Mesenchymal stem cell (in vitro differentiated cells and primary cell): ENCODE measurements around the gene ZBTB7C.

ENCODE experiments used
- DNase-seq: peaks from one replicate; pipeline ENCODE4 v3.0.0-alpha.2; 2013
- H2AFZ ChIP-seq: one replicate; pipeline ENCODE4 v1.6.1; 2013; ENCODE audit warnings: low read depth, mild to moderate bottlenecking, control low read depth, inconsistent platforms, low read length, moderate library complexity
- H2AK5ac ChIP-seq: 2 replicates; pipeline ENCODE4 v1.6.1; 2013; ENCODE audit warnings: low read length, moderate library complexity, mild to moderate bottlenecking, inconsistent platforms; ENCODE audit not compliant: severe bottlenecking
- H2BK120ac ChIP-seq: one replicate; pipeline ENCODE4 v1.6.1; 2013; ENCODE audit warnings: low read depth, mild to moderate bottlenecking, inconsistent platforms, low read length, moderate library complexity
- H2BK12ac ChIP-seq, 2 experiments: one replicate each; pipeline ENCODE4 v1.6.1; 2013; ENCODE audit warnings: inconsistent platforms in 2 of 2, low read length in 2 of 2, mild to moderate bottlenecking in 2 of 2, moderate library complexity in 2 of 2, control low read depth in 1 of 2
- H2BK15ac ChIP-seq: one replicate; pipeline ENCODE4 v1.6.1; 2013; ENCODE audit warnings: mild to moderate bottlenecking, low read depth, inconsistent platforms; ENCODE audit not compliant: poor library complexity, severe bottlenecking
- H2BK5ac ChIP-seq: 2 replicates; pipeline ENCODE4 v1.6.1; 2013; ENCODE audit warnings: low read depth, mild to moderate bottlenecking, low read length, control low read depth, inconsistent platforms; ENCODE audit not compliant: poor library complexity, severe bottlenecking
- H3K14ac ChIP-seq, 2 experiments: one replicate each; pipeline ENCODE4 v1.6.1; 2013; ENCODE audit warnings: inconsistent platforms in 2 of 2, low read length in 2 of 2, control low read depth in 1 of 2, mild to moderate bottlenecking in 1 of 2, moderate library complexity in 1 of 2
- H3K18ac ChIP-seq, 2 experiments: one replicate each; pipeline ENCODE4 v1.6.1; 2013; ENCODE audit warnings: inconsistent platforms in 2 of 2, low read length in 2 of 2, control low read depth in 1 of 2, low read depth in 1 of 2, mild to moderate bottlenecking in 1 of 2
- H3K23ac ChIP-seq, 2 experiments: one replicate each; pipeline ENCODE4 v1.6.1; 2013; ENCODE audit warnings: inconsistent platforms in 2 of 2, low read length in 2 of 2, mild to moderate bottlenecking in 2 of 2, moderate library complexity in 2 of 2, control low read depth in 1 of 2
- H3K27ac ChIP-seq: 2 replicates; pipeline ENCODE4 v1.5.1; 2013; ENCODE audit warnings: mild to moderate bottlenecking, moderate library complexity, low read length, control low read depth, inconsistent platforms; ENCODE audit not compliant: poor library complexity, severe bottlenecking
- H3K27me3 ChIP-seq, 2 experiments: 2 replicates each; pipeline versions ENCODE4 v1.6.1 to v1.7.0; 2013; ENCODE audit warnings: low read length in 2 of 2, mild to moderate bottlenecking in 2 of 2, moderate library complexity in 2 of 2, control low read depth in 1 of 2, inconsistent platforms in 1 of 2; ENCODE audit not compliant: control insufficient read depth in 1 of 2, insufficient read depth in 1 of 2
- H3K36me3 ChIP-seq, 2 experiments: 2 replicates each; pipeline versions ENCODE4 v1.6.1 to v1.7.0; 2013; ENCODE audit warnings: low read length in 2 of 2, control low read depth in 1 of 2, inconsistent platforms in 1 of 2, low read depth in 1 of 2, mild to moderate bottlenecking in 1 of 2; ENCODE audit not compliant: insufficient read depth in 2 of 2, control insufficient read depth in 1 of 2
- H3K4ac ChIP-seq, 2 experiments: one replicate each; pipeline ENCODE4 v1.6.1; 2013; ENCODE audit warnings: inconsistent platforms in 2 of 2, low read length in 2 of 2, mild to moderate bottlenecking in 2 of 2, moderate library complexity in 2 of 2, control low read depth in 1 of 2, low read depth in 1 of 2
- H3K4me1 ChIP-seq: 2 replicates; pipeline ENCODE4 v1.6.1; 2013; ENCODE audit warnings: low read depth, low read length, control low read depth; ENCODE audit not compliant: control insufficient read depth, insufficient read depth
- H3K4me2 ChIP-seq: 2 replicates; pipeline ENCODE4 v1.6.1; 2013; ENCODE audit warnings: low read length, mild to moderate bottlenecking, inconsistent platforms; ENCODE audit not compliant: poor library complexity, severe bottlenecking
- H3K4me3 ChIP-seq, 2 experiments: 2 replicates each; pipeline versions ENCODE4 v1.5.1 to v1.7.0; 2013; ENCODE audit warnings: low read length in 2 of 2, mild to moderate bottlenecking in 2 of 2, control low read depth in 1 of 2, low read depth in 1 of 2; ENCODE audit not compliant: insufficient read depth in 1 of 2
- H3K79me1 ChIP-seq: replicated peaks from 2 replicates; pipeline ENCODE4 v1.6.1; 2013; ENCODE audit warnings: mild to moderate bottlenecking, control low read depth, low read length, inconsistent platforms; ENCODE audit not compliant: poor library complexity, severe bottlenecking
- H3K9ac ChIP-seq: 2 replicates; pipeline ENCODE4 v1.7.0; 2013; ENCODE audit warnings: mild to moderate bottlenecking, low read length, moderate library complexity
- H3K9me3 ChIP-seq: 2 replicates; pipeline ENCODE4 v1.7.0; 2013; ENCODE audit warnings: mild to moderate bottlenecking, low read length; ENCODE audit not compliant: control insufficient read depth
- H4K8ac ChIP-seq: one replicate; pipeline ENCODE4 v1.6.1; 2013; ENCODE audit warnings: inconsistent platforms, mild to moderate bottlenecking, low read length, moderate library complexity
- H4K91ac ChIP-seq: one replicate; pipeline ENCODE4 v1.6.1; 2013; ENCODE audit warnings: mild to moderate bottlenecking, low read length, inconsistent platforms
- WGBS: methylation state at CpG from one replicate; pipeline ENCODE4 v1.1.7; 2013; ENCODE audit warnings: mixed read lengths; 5-methylcytosine and 5-hydroxymethylcytosine counted together

Gene ZBTB7C

GRCh38 chr18:48296581-48296980 lies 112.6 kb downstream of the ZBTB7C start:
- Histone ChIP-seq H2AK5ac (no peak overlapping the region), H2BK120ac (no peak overlapping the region), H3K18ac (no peak overlapping the region), H3K9me3 (no peaks in the 10 kb centered on the region), H3K4me1 (peaks cover 3% of the 10 kb centered on the region), H2BK5ac (no peak overlapping the region), H4K91ac (no peak overlapping the region), H3K9ac (no peak overlapping the region), H2BK15ac (no peak overlapping the region), H2AFZ (no peak overlapping the region), H3K4me3 (no peak overlapping the region), H3K23ac (no peak overlapping the region), H3K79me1 (no peaks in the 10 kb centered on the region), H3K4me2 (no peak overlapping the region), H4K8ac (no peak overlapping the region), H3K27ac (no peak overlapping the region), H3K14ac (no peak overlapping the region), H3K27me3 (peaks cover 0 to 19% of the 10 kb centered on the region in 2 experiments), H3K4ac (no peak overlapping the region), H2BK12ac (no peak overlapping the region), H3K36me3 (no peaks in the 10 kb centered on the region)
- no peak for DNase-seq
- WGBS = 91% methylated on average over 13 of the region's 13 CpGs

GRCh38 chr18:48295586-48296311 lies 113.4 kb downstream of the ZBTB7C start:
- Histone ChIP-seq H3K36me3 (no peaks in the 10 kb centered on the region), H4K91ac (no peak overlapping the region), H2BK5ac (no peak overlapping the region), H3K23ac (no peak overlapping the region), H2BK12ac (no peak overlapping the region), H3K27ac (no peak overlapping the region), H3K4me3 (peak overlapping the region in 1 of 2 experiments; percentile 16), H3K79me1 (no peaks in the 10 kb centered on the region), H3K4me2 (no peak overlapping the region), H3K14ac (no peak overlapping the region), H2AK5ac (no peak overlapping the region), H2AFZ (no peak overlapping the region), H2BK120ac (no peak overlapping the region), H3K27me3 (peaks cover 0 to 19% of the 10 kb centered on the region in 2 experiments), H4K8ac (no peak overlapping the region), H3K9me3 (no peaks in the 10 kb centered on the region), H2BK15ac (no peak overlapping the region), H3K9ac (no peak overlapping the region), H3K4me1 (peaks cover 3% of the 10 kb centered on the region), H3K18ac (no peak overlapping the region), H3K4ac (no peak overlapping the region)
- whole genome bisulfite sequencing = 63% methylated on average over 8 of the region's 10 CpGs
- DNase-seq = peak; percentile 8

GRCh38 chr18:48294899-48295585 lies 114.1 kb downstream of the ZBTB7C start:
- peaks cover 3% of the 10 kb centered on the region for H3K4me1 ChIP-seq
- WGBS = 85% methylated on average over 12 of the region's 12 CpGs
- H3K27me3 ChIP-seq = peaks cover 0 to 15% of the 10 kb centered on the region in 2 experiments
- no peak overlapping the region for H2AFZ ChIP-seq
- H3K9ac ChIP-seq = no peak overlapping the region
- no peak overlapping the region for H3K18ac ChIP-seq
- H2BK15ac ChIP-seq = no peak overlapping the region
- no peaks in the 10 kb centered on the region for H3K36me3 ChIP-seq
- no peaks in the 10 kb centered on the region for H3K9me3 ChIP-seq
- H3K14ac ChIP-seq = no peak overlapping the region
- no peak overlapping the region for H3K4me3 ChIP-seq
- H2BK12ac ChIP-seq = no peak overlapping the region
- no peak for DNase-seq
- no peak overlapping the region for H4K91ac ChIP-seq
- no peak overlapping the region for H2BK5ac ChIP-seq
- no peak overlapping the region for H2BK120ac ChIP-seq
- H3K23ac ChIP-seq = no peak overlapping the region
- no peak overlapping the region for H3K4me2 ChIP-seq
- H3K79me1 ChIP-seq = no peaks in the 10 kb centered on the region
- no peak overlapping the region for H2AK5ac ChIP-seq
- H3K27ac ChIP-seq = no peak overlapping the region
- H3K4ac ChIP-seq = no peak overlapping the region
- H4K8ac ChIP-seq = no peak overlapping the region
